H1 (cell line): Measurements from ENCODE around the gene FBXO17. TPM values are rescaled to one million over a fixed set of nuclear protein-coding genes. Genes with fewer than 3 reads are reported as not detected.

Experiments
- ASH2L ChIP-seq: fragments of 200-600, 300-600 bp; sonication (generic); IDR thresholded peaks from one replicate; pipeline ENCODE4 v1.7.1; 2017; ENCODE audit warnings: low read length
- CBX8 ChIP-seq: fragments of 300-800, 300-1000 bp; sonication (generic); IDR thresholded peaks from 2 replicates; pipeline ENCODE4 v1.7.1; 2016; ENCODE audit warnings: low read depth, low read length, borderline replicate concordance
- EGR1 ChIP-seq: IDR thresholded peaks from 2 replicates; pipeline ENCODE4 v1.6.1; 2011; ENCODE audit warnings: low read depth, low read length, borderline replicate concordance
- FOSL1 ChIP-seq: IDR thresholded peaks from 2 replicates; pipeline ENCODE4 v1.6.1; 2011; ENCODE audit warnings: mild to moderate bottlenecking, low read depth, low read length, moderate library complexity; ENCODE audit not compliant: insufficient read depth
- KDM1A ChIP-seq: fragments of 200-600, 300-600 bp; sonication (generic); IDR thresholded peaks from 2 replicates; pipeline ENCODE4 v1.7.1; 2016; ENCODE audit warnings: mild to moderate bottlenecking, low read length, borderline replicate concordance
- KDM5A ChIP-seq: fragments of 200-600 bp; IDR thresholded peaks from 2 replicates; pipeline ENCODE4 v1.7.1; 2012; ENCODE audit warnings: mild to moderate bottlenecking, low read length, inconsistent platforms, mixed read lengths
- NANOG ChIP-seq: IDR thresholded peaks from 2 replicates; pipeline ENCODE4 v1.6.1; 2011; ENCODE audit warnings: low read length, low read depth, mild to moderate bottlenecking, inconsistent platforms; ENCODE audit not compliant: insufficient read depth, poor library complexity, severe bottlenecking
- POLR2AphosphoS5 ChIP-seq: IDR thresholded peaks from 2 replicates; pipeline ENCODE4 v1.6.1; 2011; ENCODE audit warnings: low read depth, low read length
- RAD21 ChIP-seq, 2 experiments: IDR thresholded peaks in 1 of 2; conservative IDR thresholded peaks in 1 of 2; 2 replicates each; pipeline ENCODE4 v1.6.1; 2011; ENCODE audit warnings: low read depth in 2 of 2, low read length in 2 of 2, improper control_type of control experiment in 1 of 2, inconsistent platforms in 1 of 2, mild to moderate bottlenecking in 1 of 2, moderate library complexity in 1 of 2
- RFX5 ChIP-seq: IDR thresholded peaks from 2 replicates; pipeline ENCODE4 v1.6.1; 2011; ENCODE audit warnings: low read depth, low read length, improper control_type of control experiment, borderline replicate concordance
- SIN3A ChIP-seq, 2 experiments: IDR thresholded peaks in 1 of 2; conservative IDR thresholded peaks in 1 of 2; 2 replicates each; pipeline ENCODE4 v1.6.1; 2011 to 2012; ENCODE audit warnings: low read length in 2 of 2, improper control_type of control experiment in 1 of 2, low read depth in 1 of 2, mild to moderate bottlenecking in 1 of 2
- SIX5 ChIP-seq: IDR thresholded peaks from 2 replicates; pipeline ENCODE4 v1.6.1; 2011; ENCODE audit warnings: mild to moderate bottlenecking, low read depth, low read length
- SP2 ChIP-seq: IDR thresholded peaks from 2 replicates; pipeline ENCODE4 v1.6.1; 2012; ENCODE audit warnings: mild to moderate bottlenecking, low read length, inconsistent platforms
- SP4 ChIP-seq: IDR thresholded peaks from 2 replicates; pipeline ENCODE4 v1.6.1; 2012; ENCODE audit warnings: low read length, inconsistent platforms
- TAF1 ChIP-seq: IDR thresholded peaks from 2 replicates; pipeline ENCODE4 v1.6.1; 2011; ENCODE audit warnings: mild to moderate bottlenecking, low read depth, low read length
- TCF12 ChIP-seq: IDR thresholded peaks from 2 replicates; pipeline ENCODE4 v1.6.1; 2011; ENCODE audit warnings: low read depth, mild to moderate bottlenecking, low read length
- polyA plus RNA-seq, 7 experiments: library from polyadenylated mRNA; depleted of rRNA in 3 of 7; stranded (reverse) in 5 of 7; unstranded in 2 of 7; fragments of >200 nt in 5 of 7; fragments of 200-250 nt in 2 of 7; gene quantifications; 1 replicate in 5 of 7; 2 replicates in 1 of 7; 4 replicates in 1 of 7; pipeline versions ENCODE4 v1.2.1 to v1.2.3, GENCODE V29; 2011 to 2013; ENCODE audit warnings: missing spikeins in 2 of 7, mixed read lengths in 2 of 7
- total RNA-seq: library from RNA; stranded (reverse); fragmentation: NEBNext Ultra II Directional; extraction: Animal tissue kit (Norgen Biotek cat#: 25700); gene quantifications from 2 replicates; pipeline ENCODE4 v1.2.1, GENCODE V29; 2021
- TF ChIP-seq, protein P1 (sequence below): IDR thresholded peaks from 2 replicates; pipeline ENCODE4 v1.6.1; 2012; ENCODE audit warnings: inconsistent platforms
- TF ChIP-seq, protein P2 (sequence below): IDR thresholded peaks from 2 replicates; pipeline ENCODE4 v1.6.1; 2011; ENCODE audit warnings: low read length, improper control_type of control experiment
- TF ChIP-seq, protein P3 (sequence below): IDR thresholded peaks from 2 replicates; pipeline ENCODE4 v1.6.1; 2012; ENCODE audit warnings: low read length, inconsistent platforms

The FBXO17 gene
- total and polyA plus RNA-seq, 2 of the 8 experiments (the other 6 are each of a cell fraction or from before 2014, with no cell fraction given), result 11.7 to 15.3 TPM

DNA sequence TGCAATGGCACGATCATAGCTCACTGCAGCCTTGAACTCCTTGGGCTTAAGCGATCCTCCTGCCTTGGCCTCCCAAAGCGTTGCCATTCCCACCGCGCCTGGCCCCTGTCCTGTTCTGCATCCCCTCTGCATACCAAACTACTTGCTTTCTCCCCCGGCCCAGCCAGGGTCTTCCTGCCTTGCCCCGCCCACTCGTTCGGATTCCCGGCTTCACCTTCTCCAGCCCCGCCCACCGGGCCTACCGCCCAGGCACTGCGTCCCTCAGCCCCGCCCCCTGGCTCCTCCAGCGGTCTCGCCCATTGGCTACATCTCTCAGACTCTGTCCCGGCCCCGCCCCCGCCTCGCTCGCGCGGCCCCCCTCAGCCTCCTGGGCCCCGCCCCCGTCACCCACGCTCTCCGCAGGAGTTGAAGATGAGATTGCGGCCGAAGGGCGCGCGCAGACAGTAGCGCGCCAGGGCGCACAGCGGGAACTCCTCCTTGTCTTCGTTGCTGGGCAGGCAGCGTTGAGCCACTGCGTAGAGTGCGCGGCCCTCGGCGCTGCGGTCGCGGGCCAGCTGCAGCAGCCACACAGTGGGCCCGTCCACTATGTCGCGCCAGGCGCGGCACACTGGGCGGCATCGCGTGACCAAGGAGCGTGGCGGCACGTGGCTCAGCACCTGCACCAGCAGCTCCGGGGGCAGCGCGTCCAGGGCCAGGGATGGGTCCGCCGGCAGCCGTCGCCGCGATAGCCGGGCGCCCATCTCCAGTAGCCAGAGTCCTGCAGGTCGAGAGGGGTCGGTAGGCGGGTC is 25.8 kb downstream of the FBXO17 start (continued):
- peak; percentile 81; the same call in 1 of the 2 replicates for TF ChIP-seq KDM1A
- 0 out of 2 replicates have a peak, but pooled peaks have one; percentile 65 for TF ChIP-seq SP4
- TF ChIP-seq CBX8, result no peak
- TF ChIP-seq, protein P1, sequence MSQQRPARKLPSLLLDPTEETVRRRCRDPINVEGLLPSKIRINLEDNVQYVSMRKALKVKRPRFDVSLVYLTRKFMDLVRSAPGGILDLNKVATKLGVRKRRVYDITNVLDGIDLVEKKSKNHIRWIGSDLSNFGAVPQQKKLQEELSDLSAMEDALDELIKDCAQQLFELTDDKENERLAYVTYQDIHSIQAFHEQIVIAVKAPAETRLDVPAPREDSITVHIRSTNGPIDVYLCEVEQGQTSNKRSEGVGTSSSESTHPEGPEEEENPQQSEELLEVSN, result peak; percentile 87
- TF ChIP-seq, protein P2, sequence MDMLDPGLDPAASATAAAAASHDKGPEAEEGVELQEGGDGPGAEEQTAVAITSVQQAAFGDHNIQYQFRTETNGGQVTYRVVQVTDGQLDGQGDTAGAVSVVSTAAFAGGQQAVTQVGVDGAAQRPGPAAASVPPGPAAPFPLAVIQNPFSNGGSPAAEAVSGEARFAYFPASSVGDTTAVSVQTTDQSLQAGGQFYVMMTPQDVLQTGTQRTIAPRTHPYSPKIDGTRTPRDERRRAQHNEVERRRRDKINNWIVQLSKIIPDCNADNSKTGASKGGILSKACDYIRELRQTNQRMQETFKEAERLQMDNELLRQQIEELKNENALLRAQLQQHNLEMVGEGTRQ, result 0 out of 2 replicates have a peak, but pooled peaks have one; percentile 30
- no peak for TF ChIP-seq SIX5
- no peak for TF ChIP-seq RAD21 (IDR thresholded peaks at IDR 0.05 in 1 of 2, conservative IDR thresholded peaks at IDR 0.05 in 1 of 2; ENCODE audit: low read depth in 2 of 2, low read length in 2 of 2)
- TF ChIP-seq TCF12, result no peak
- TF ChIP-seq RFX5, result no peak
- TF ChIP-seq KDM5A, result no peak
- peak; percentile 49; the same call in 1 of the 2 replicates for TF ChIP-seq EGR1
- 0 out of 2 replicates have a peak, but pooled peaks have one; percentile 10 for TF ChIP-seq TAF1
- TF ChIP-seq SP2, result no peak
- TF ChIP-seq SIN3A (conservative IDR thresholded peaks at IDR 0.05 in 1 of 2, IDR thresholded peaks at IDR 0.05 in 1 of 2; ENCODE audit: low read depth in 1 of 2, low read length in 2 of 2), result 0 out of 4 replicates have a peak, but pooled peaks of 1 of the 2 experiments have one; percentile 40
- TF ChIP-seq ASH2L, result peak; percentile 50
- TF ChIP-seq, protein P3, sequence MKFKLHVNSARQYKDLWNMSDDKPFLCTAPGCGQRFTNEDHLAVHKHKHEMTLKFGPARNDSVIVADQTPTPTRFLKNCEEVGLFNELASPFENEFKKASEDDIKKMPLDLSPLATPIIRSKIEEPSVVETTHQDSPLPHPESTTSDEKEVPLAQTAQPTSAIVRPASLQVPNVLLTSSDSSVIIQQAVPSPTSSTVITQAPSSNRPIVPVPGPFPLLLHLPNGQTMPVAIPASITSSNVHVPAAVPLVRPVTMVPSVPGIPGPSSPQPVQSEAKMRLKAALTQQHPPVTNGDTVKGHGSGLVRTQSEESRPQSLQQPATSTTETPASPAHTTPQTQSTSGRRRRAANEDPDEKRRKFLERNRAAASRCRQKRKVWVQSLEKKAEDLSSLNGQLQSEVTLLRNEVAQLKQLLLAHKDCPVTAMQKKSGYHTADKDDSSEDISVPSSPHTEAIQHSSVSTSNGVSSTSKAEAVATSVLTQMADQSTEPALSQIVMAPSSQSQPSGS, result no peak
- no peak for TF ChIP-seq NANOG
- 0 out of 2 replicates have a peak, but pooled peaks have one; percentile 11 for TF ChIP-seq FOSL1
- peak; percentile 64; the same call in 1 of the 2 replicates for TF ChIP-seq POLR2AphosphoS5
